ENCODE measurements around the gene KCNJ3.

Gene KCNJ3

GRCh38 chr2:154700136-154700535 is 1.6 kb downstream of the KCNJ3 start:
- peaks cover 57% of the 10 kb centered on the region for H3K27me3 ChIP-seq (ENCODE audit: insufficient read depth, poor library complexity, severe bottlenecking)
- ATAC-seq (ENCODE audit: low read depth) (no peak), DNase-seq (ENCODE audit: low spot score) (no peak)
- H3K27ac ChIP-seq (ENCODE audit: poor library complexity, severe bottlenecking) = no peak overlapping the region
- H3K36me3 ChIP-seq (ENCODE audit: low read depth) = no peaks in the 10 kb centered on the region
- no peak overlapping the region for H3K4me3 ChIP-seq (ENCODE audit: severe bottlenecking)
- no peaks in the 10 kb centered on the region for H3K4me1 ChIP-seq (ENCODE audit: insufficient read depth, poor library complexity, severe bottlenecking)
- no peak for TF ChIP-seq CTCF (IDR thresholded peaks at IDR 0.05; ENCODE audit: poor library complexity, severe bottlenecking)
- no peaks in the 10 kb centered on the region for H3K9me3 ChIP-seq (ENCODE audit: severe bottlenecking)

- Histone ChIP-seq H3K4me1 (ENCODE audit: insufficient read depth, poor library complexity, severe bottlenecking) (no peaks in the 10 kb centered on the region), H3K27me3 (ENCODE audit: insufficient read depth, poor library complexity, severe bottlenecking) (peaks cover 17% of the 10 kb centered on the region), H3K36me3 (ENCODE audit: low read depth) (no peaks in the 10 kb centered on the region), H3K4me3 (ENCODE audit: severe bottlenecking) (no peak overlapping the region), H3K9me3 (ENCODE audit: severe bottlenecking) (no peaks in the 10 kb centered on the region), H3K27ac (ENCODE audit: poor library complexity, severe bottlenecking) (no peak overlapping the region)
- TF ChIP-seq CTCF (IDR thresholded peaks at IDR 0.05; ENCODE audit: poor library complexity, severe bottlenecking) = no peak
- ATAC-seq (ENCODE audit: low read depth) = no peak
- DNase-seq (ENCODE audit: low spot score) = no peak
Measured at GRCh38 chr2:154704991-154705390, 6.5 kb downstream of the KCNJ3 start.

GRCh38 chr2:154706660-154707059 is 8.2 kb downstream of the KCNJ3 start:
- H3K27ac ChIP-seq (ENCODE audit: poor library complexity, severe bottlenecking) = no peak overlapping the region
- ATAC-seq (ENCODE audit: low read depth) (no peak), DNase-seq (ENCODE audit: low spot score) (no peak)
- H3K9me3 ChIP-seq (ENCODE audit: severe bottlenecking) = no peaks in the 10 kb centered on the region
- H3K4me3 ChIP-seq (ENCODE audit: severe bottlenecking) = no peak overlapping the region
- no peaks in the 10 kb centered on the region for H3K36me3 ChIP-seq (ENCODE audit: low read depth)
- H3K27me3 ChIP-seq (ENCODE audit: insufficient read depth, poor library complexity, severe bottlenecking) = peaks cover 4% of the 10 kb centered on the region
- TF ChIP-seq CTCF (IDR thresholded peaks at IDR 0.05; ENCODE audit: poor library complexity, severe bottlenecking) = no peak
- no peaks in the 10 kb centered on the region for H3K4me1 ChIP-seq (ENCODE audit: insufficient read depth, poor library complexity, severe bottlenecking)

- H3K4me3 ChIP-seq (ENCODE audit: severe bottlenecking) = no peak overlapping the region
- H3K4me1 ChIP-seq (ENCODE audit: insufficient read depth, poor library complexity, severe bottlenecking) = no peaks in the 10 kb centered on the region
- H3K27ac ChIP-seq (ENCODE audit: poor library complexity, severe bottlenecking) = no peak overlapping the region
- no peak for ATAC-seq (ENCODE audit: low read depth)
- no peak for TF ChIP-seq CTCF (IDR thresholded peaks at IDR 0.05; ENCODE audit: poor library complexity, severe bottlenecking)
- no peaks in the 10 kb centered on the region for H3K9me3 ChIP-seq (ENCODE audit: severe bottlenecking)
- DNase-seq (ENCODE audit: low spot score) = no peak
- H3K36me3 ChIP-seq (ENCODE audit: low read depth) = no peaks in the 10 kb centered on the region
- H3K27me3 ChIP-seq (ENCODE audit: insufficient read depth, poor library complexity, severe bottlenecking) = peaks cover 8% of the 10 kb centered on the region
Measured at GRCh38 chr2:154707994-154708575, 9.6 kb downstream of the KCNJ3 start.

- ATAC-seq (ENCODE audit: low read depth) (no peak), DNase-seq (ENCODE audit: low spot score) (no peak)
- H3K9me3 ChIP-seq (ENCODE audit: severe bottlenecking) = no peaks in the 10 kb centered on the region
- no peak overlapping the region for H3K4me3 ChIP-seq (ENCODE audit: severe bottlenecking)
- no peaks in the 10 kb centered on the region for H3K36me3 ChIP-seq (ENCODE audit: low read depth)
- no peaks in the 10 kb centered on the region for H3K4me1 ChIP-seq (ENCODE audit: insufficient read depth, poor library complexity, severe bottlenecking)
- no peak for TF ChIP-seq CTCF (IDR thresholded peaks at IDR 0.05; ENCODE audit: poor library complexity, severe bottlenecking)
- H3K27me3 ChIP-seq (ENCODE audit: insufficient read depth, poor library complexity, severe bottlenecking) = peaks cover 11% of the 10 kb centered on the region
- H3K27ac ChIP-seq (ENCODE audit: poor library complexity, severe bottlenecking) = no peak overlapping the region
Measured at GRCh38 chr2:154709215-154709614, 10.7 kb downstream of the KCNJ3 start.

Measured in RWPE2 (cell line).